Measurements from ENCODE around the gene CACUL1. TPM values are rescaled to one million over a fixed set of nuclear protein-coding genes. Genes with fewer than 3 reads are reported as not detected.

CACUL1 gene
- total RNA-seq, 2 donors from 2014 or later = 37.9 to 49.3 TPM

DNA sequence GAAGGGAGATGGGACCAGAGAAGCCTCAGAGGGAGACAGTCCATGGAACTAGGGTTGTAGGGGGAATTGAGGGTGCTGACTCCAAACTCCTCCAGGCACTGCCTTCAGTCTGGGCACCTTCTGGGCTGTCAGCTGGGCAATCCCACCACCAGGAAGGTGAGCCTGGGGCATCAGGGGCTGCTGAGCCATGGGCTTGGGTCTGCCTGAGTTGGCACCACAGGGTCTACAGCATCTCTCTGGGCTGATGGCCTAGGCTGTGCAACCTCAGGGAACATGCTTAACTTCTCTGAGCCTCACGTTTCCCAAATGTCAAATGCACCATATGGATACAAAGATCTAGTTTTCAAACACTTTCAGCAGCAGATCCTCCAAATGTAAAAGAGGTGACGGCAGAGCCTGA, 112.5 kb downstream of the CACUL1 start:
- TF ChIP-seq, protein P1, sequence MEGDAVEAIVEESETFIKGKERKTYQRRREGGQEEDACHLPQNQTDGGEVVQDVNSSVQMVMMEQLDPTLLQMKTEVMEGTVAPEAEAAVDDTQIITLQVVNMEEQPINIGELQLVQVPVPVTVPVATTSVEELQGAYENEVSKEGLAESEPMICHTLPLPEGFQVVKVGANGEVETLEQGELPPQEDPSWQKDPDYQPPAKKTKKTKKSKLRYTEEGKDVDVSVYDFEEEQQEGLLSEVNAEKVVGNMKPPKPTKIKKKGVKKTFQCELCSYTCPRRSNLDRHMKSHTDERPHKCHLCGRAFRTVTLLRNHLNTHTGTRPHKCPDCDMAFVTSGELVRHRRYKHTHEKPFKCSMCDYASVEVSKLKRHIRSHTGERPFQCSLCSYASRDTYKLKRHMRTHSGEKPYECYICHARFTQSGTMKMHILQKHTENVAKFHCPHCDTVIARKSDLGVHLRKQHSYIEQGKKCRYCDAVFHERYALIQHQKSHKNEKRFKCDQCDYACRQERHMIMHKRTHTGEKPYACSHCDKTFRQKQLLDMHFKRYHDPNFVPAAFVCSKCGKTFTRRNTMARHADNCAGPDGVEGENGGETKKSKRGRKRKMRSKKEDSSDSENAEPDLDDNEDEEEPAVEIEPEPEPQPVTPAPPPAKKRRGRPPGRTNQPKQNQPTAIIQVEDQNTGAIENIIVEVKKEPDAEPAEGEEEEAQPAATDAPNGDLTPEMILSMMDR (IDR thresholded peaks at IDR 0.05) = no peak

DNA sequence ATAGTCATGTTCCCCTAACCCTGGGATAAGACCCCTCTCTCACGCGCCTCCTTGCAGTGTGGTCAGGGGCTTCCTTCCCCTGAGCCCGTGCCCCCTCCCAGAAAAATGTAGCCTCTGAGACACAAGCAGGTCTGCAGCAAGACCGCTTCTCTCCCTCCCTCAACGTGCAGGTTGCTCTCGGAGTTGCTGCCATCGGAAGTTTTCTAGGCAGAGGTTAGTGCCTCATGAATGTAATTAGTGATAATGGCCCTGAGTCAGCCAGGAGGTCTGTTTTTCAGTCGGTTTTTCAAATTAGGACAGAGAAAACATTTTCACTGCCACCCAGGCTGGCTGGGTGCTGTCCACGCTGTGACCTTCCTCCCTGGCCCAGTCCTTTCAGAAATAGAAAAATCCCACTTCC, 116.1 kb downstream of the CACUL1 start:
- Histone ChIP-seq H3K4me3 (no peak overlapping the region), H3K4me1 (no peaks in the 10 kb centered on the region), H3K27ac (no peak overlapping the region), H3K36me3 (no peaks in the 10 kb centered on the region), H3K9ac (ENCODE audit: low read depth in 2 of 2, low read length in 2 of 2) (no peak overlapping the region), H3K27me3 (no peaks in the 10 kb centered on the region), H3K9me3 (no peaks in the 10 kb centered on the region)
- DNase-seq = no peak
- TF ChIP-seq, protein P1 (IDR thresholded peaks at IDR 0.05) = no peak
- intact Hi-C loops (cut with DNase I) = no loop called here

More for the DNA sequence above, 112.5 kb downstream of the CACUL1 start:
- Histone ChIP-seq H3K9ac (ENCODE audit: low read depth in 2 of 2, low read length in 2 of 2) (no peak overlapping the region), H3K9me3 (no peaks in the 10 kb centered on the region), H3K4me1 (no peaks in the 10 kb centered on the region), H3K27me3 (no peaks in the 10 kb centered on the region), H3K4me3 (no peak overlapping the region), H3K27ac (no peak overlapping the region), H3K36me3 (no peaks in the 10 kb centered on the region)
- no peak for DNase-seq
- intact Hi-C loops (cut with DNase I) = no loop called here

DNA sequence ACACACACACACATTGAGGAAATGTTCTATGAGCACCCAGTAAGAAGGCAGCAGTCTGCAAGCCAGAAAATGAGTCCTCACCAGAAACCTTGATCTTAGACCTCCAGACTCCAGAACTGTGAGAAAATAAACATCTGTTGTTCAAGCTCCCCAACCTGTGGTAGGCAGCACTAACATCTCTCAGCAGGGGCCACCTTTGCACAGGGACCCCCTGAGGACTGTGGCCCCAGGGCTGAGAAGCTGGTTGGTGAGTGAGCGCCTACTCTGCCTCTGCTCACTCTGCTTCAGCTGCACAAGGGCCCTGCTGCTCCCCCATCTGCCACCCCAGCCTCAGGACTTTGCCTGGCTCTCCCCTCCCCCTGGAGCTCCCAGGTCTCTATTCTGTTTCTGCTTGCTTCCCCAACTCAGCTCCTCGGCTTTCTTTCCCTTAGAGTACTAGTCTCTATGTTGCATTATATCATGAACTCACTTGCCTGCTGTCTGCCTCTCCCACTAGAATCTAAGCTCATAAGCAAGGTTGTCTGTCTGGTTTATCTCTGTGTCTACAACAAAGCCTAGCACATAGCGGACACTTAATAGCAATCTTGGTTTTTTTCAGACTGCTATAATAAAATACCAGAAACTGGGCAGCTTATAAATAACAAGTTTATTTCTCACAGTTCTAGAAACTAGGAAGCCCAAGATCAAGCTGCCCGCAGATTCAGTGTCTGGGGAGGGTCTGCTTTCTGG, 118.9 kb downstream of the CACUL1 start:
- DNase-seq = no peak

DNA sequence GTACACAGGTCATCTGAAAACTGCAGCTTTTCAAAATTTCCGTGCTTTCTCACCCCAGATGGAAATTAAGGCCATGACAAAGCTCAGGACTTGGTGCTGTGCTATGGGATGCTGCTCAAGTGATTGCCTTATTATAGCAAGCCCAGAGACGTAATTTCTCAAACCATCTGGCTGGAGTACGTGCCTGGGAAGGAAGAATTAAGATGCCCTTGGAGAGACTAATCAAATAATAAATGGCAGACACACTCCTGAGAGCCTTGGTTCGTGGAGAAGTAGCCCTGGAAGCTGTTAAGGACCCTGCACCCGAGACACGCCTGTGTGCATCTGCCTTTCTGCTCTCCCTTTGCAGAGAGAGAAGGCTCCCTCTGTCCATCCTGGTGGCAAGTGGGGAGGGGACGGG, 121.0 kb downstream of the CACUL1 start:
- no peaks in the 10 kb centered on the region for H3K9me3 ChIP-seq
- H3K4me1 ChIP-seq = no peaks in the 10 kb centered on the region
- TF ChIP-seq, protein P1 (IDR thresholded peaks at IDR 0.05) = no peak
- H3K36me3 ChIP-seq = no peaks in the 10 kb centered on the region
- H3K27me3 ChIP-seq = no peaks in the 10 kb centered on the region
- intact Hi-C loops (cut with DNase I) = no loop called here
- DNase-seq = no peak
- no peak overlapping the region for H3K27ac ChIP-seq
- H3K9ac ChIP-seq (ENCODE audit: low read depth in 2 of 2, low read length in 2 of 2) = no peak overlapping the region
- H3K4me3 ChIP-seq = no peak overlapping the region

More for the DNA sequence above, 118.9 kb downstream of the CACUL1 start:
- Histone ChIP-seq H3K36me3 (no peaks in the 10 kb centered on the region), H3K9ac (ENCODE audit: low read depth in 2 of 2, low read length in 2 of 2) (no peak overlapping the region), H3K27me3 (no peaks in the 10 kb centered on the region), H3K27ac (no peak overlapping the region), H3K4me1 (no peaks in the 10 kb centered on the region), H3K9me3 (no peaks in the 10 kb centered on the region), H3K4me3 (no peak overlapping the region)
- TF ChIP-seq, protein P1 (IDR thresholded peaks at IDR 0.05) = no peak
- intact Hi-C loops (cut with DNase I) = no loop called here

DNA sequence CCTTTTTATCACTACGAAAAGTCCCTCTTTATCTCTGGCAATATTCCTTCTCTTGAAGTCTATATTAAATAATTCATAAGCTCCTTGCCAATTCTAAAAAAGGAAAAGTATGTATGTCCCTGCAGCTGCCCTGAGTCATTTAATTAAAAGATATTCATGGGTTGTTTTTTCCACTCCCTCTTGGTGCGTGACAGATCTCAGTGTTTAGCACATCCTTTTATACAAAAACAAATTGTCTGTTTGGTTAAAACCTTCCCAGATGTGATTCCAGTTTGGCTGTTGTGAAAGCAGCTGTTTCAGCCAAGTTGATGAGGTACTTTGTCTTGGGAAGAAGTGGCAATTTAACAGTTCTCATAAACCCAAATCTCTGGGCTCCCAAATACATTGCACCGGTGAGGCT, 125.6 kb downstream of the CACUL1 start:
- Histone ChIP-seq H3K9me3 (no peaks in the 10 kb centered on the region), H3K27me3 (no peaks in the 10 kb centered on the region), H3K36me3 (no peaks in the 10 kb centered on the region), H3K4me1 (no peaks in the 10 kb centered on the region), H3K4me3 (no peak overlapping the region), H3K27ac (no peak overlapping the region), H3K9ac (ENCODE audit: low read depth in 2 of 2, low read length in 2 of 2) (no peak overlapping the region)
- intact Hi-C loops (cut with DNase I) = no loop called here
- TF ChIP-seq, protein P1 (IDR thresholded peaks at IDR 0.05) = no peak
- no peak for DNase-seq
